DND-41 (cell line): Measurements from ENCODE around the gene RITA1.

Experiments used
- EZH2 ChIP-seq: IDR thresholded peaks from 3 replicates; pipeline ENCODE4 v1.6.1; 2012; ENCODE audit warnings: borderline replicate concordance, low read depth, mild to moderate bottlenecking, moderate library complexity, low read length, inconsistent platforms; ENCODE audit not compliant: severe bottlenecking
- TF ChIP-seq, protein P1 (sequence below): IDR thresholded peaks from 2 replicates; pipeline ENCODE4 v1.5.1; 2012; ENCODE audit warnings: borderline replicate concordance, low read length, moderate library complexity, mild to moderate bottlenecking; ENCODE audit not compliant: poor library complexity, severe bottlenecking; ENCODE audit errors: extremely low read depth

DNA sequence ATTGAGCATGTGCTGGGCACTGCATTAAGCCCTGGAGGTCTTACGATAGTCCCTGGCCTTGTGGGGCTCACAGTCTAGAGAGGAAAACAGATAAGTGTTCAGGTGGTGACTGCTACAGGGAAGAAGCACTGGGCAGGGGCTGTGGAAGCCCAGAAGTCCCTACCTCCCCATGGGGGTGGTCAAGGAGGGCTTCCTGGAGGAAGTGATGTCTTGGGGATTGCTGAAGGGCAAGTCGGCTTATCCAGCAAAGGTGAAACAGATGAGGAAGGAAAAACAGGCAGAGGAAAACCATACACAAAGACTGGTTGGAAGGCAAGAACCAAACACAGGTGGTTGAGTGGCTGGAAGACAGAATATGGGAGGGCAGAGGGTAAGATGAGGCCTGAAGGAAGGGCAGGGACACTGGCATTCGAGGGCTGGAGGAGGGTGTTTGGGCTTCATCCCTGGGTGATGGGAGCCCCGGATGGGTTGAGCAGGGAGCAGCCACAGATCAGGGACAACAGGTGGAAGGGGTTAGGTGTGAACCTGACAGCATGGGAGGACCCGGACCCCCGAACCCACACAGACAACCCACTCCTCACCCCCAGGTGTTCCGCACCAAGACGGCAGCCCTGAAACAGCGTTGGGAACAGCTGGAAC lies 33.2 kb upstream of the RITA1 start:
- TF ChIP-seq EZH2 = no peak
- TF ChIP-seq, protein P1, sequence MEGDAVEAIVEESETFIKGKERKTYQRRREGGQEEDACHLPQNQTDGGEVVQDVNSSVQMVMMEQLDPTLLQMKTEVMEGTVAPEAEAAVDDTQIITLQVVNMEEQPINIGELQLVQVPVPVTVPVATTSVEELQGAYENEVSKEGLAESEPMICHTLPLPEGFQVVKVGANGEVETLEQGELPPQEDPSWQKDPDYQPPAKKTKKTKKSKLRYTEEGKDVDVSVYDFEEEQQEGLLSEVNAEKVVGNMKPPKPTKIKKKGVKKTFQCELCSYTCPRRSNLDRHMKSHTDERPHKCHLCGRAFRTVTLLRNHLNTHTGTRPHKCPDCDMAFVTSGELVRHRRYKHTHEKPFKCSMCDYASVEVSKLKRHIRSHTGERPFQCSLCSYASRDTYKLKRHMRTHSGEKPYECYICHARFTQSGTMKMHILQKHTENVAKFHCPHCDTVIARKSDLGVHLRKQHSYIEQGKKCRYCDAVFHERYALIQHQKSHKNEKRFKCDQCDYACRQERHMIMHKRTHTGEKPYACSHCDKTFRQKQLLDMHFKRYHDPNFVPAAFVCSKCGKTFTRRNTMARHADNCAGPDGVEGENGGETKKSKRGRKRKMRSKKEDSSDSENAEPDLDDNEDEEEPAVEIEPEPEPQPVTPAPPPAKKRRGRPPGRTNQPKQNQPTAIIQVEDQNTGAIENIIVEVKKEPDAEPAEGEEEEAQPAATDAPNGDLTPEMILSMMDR = no peak
